Endothelial cell (in vitro differentiated cells): ENCODE data around the gene ATG9A. TPM values are rescaled to one million over a fixed set of nuclear protein-coding genes. Genes with fewer than 3 reads are reported as not detected.

Source experiments
- DNase-seq: peaks from one replicate; pipeline ENCODE4 v3.0.0; 2021; ENCODE audit warnings: low spot score
- H3K27ac Mint-ChIP-seq: one replicate; pipeline ENCODE4 v1.8.0; 2021; ENCODE audit warnings: mixed read lengths, inconsistent platforms; ENCODE audit not compliant: unreplicated experiment
- H3K27me3 Mint-ChIP-seq: one replicate; pipeline ENCODE4 v1.8.0; 2021; ENCODE audit warnings: mild to moderate bottlenecking, moderate library complexity, mixed read lengths, inconsistent platforms; ENCODE audit not compliant: unreplicated experiment
- H3K36me3 Mint-ChIP-seq: one replicate; pipeline ENCODE4 v1.8.0; 2021; ENCODE audit warnings: mild to moderate bottlenecking, low read depth, mixed read lengths, inconsistent platforms; ENCODE audit not compliant: unreplicated experiment
- H3K4me1 Mint-ChIP-seq: one replicate; pipeline ENCODE4 v1.8.0; 2021; ENCODE audit warnings: mild to moderate bottlenecking, mixed read lengths, inconsistent platforms; ENCODE audit not compliant: unreplicated experiment
- H3K4me3 Mint-ChIP-seq: one replicate; pipeline ENCODE4 v1.8.0; 2021; ENCODE audit warnings: mild to moderate bottlenecking, mixed read lengths, inconsistent platforms; ENCODE audit not compliant: unreplicated experiment
- H3K9me3 Mint-ChIP-seq: one replicate; pipeline ENCODE4 v1.8.0; 2021; ENCODE audit warnings: mixed read lengths, inconsistent platforms; ENCODE audit not compliant: unreplicated experiment
- total RNA-seq: library from RNA; stranded (reverse); fragmentation: NEBNext Ultra II Directional; extraction: Animal tissue kit (Norgen Biotek cat#: 25700); gene quantifications from one replicate; pipeline ENCODE4 v1.2.1, GENCODE V29; 2021; ENCODE audit not compliant: unreplicated experiment
- TF ChIP-seq, protein P1 (sequence below): fragments of 200-600 bp; sonication (generic); IDR thresholded peaks from one replicate; pipeline ENCODE4 v1.5.0; 2021; ENCODE audit warnings: antibody characterized with exemption; ENCODE audit not compliant: unreplicated experiment

Gene ATG9A
- total RNA-seq, 1 donor from 2014 or later = 48.5 TPM

GRCh38 chr2:219254590-219255201 lies 25.3 kb upstream of the ATG9A start:
- H3K4me1 Mint-ChIP-seq = peaks cover 6% of the 10 kb centered on the region

DNA sequence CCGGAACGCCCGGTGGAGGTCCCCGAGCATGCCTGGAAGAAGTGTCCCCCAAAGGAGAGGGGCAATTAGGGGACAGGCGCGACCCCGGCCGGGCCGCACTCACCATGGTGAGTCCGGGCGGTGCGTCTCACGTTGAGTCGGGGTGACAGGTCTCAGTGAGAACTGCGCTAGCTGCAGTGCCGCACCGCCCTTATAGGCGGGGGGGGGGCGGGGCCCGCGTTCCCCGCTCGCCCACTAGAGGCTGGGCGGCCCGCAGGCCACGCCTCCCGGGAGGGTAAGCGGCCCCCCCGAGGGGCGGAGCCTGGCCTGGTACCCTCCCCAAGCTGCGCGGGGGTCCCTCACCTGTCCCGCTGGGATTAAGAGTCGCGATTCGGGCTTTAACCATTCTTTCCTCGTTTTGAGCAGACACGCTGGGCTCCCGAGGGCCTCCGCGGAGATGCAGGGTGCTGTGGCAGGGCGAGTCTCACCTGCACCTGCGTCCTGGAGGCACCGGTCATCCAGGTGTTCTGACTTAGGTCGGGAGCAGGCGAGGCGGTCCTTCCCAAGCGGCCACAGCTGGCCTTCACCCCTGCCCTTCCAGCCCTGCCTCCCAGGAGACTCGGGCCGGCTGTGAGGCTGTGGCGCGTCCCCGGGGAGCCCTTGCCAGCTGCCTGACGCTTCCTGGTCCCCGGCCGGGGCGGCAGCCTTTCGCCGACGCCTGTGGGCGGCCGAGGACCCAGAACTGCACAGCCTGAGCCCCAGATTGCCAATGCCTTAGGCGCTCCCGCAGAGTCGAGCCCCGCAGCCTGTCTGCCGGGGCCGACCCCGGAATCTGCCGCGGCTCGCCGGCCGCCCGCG lies 24.5 kb upstream of the ATG9A start, which contains the start of gene TUBA4A:
Gene TUBA4A, minus strand, starts transcription at position 166 of the 837 bp plus-strand sequence. Its CDS starts 60 bp downstream, at position 106.
- Mint-ChIP-seq H3K4me1 (peaks cover 13% of the 10 kb centered on the region), H3K27me3 (peaks cover 15% of the 10 kb centered on the region), H3K27ac (peak within 1 kb of the TSS; percentile 30), H3K9me3 (no peaks in the 10 kb centered on the region), H3K36me3 (peaks cover 13% of the 10 kb centered on the region), H3K4me3 (peak within 1 kb of the TSS; percentile 76)
- DNase-seq = peak; percentile 52
- TF ChIP-seq, protein P1, sequence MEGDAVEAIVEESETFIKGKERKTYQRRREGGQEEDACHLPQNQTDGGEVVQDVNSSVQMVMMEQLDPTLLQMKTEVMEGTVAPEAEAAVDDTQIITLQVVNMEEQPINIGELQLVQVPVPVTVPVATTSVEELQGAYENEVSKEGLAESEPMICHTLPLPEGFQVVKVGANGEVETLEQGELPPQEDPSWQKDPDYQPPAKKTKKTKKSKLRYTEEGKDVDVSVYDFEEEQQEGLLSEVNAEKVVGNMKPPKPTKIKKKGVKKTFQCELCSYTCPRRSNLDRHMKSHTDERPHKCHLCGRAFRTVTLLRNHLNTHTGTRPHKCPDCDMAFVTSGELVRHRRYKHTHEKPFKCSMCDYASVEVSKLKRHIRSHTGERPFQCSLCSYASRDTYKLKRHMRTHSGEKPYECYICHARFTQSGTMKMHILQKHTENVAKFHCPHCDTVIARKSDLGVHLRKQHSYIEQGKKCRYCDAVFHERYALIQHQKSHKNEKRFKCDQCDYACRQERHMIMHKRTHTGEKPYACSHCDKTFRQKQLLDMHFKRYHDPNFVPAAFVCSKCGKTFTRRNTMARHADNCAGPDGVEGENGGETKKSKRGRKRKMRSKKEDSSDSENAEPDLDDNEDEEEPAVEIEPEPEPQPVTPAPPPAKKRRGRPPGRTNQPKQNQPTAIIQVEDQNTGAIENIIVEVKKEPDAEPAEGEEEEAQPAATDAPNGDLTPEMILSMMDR = no peak

More at GRCh38 chr2:219254590-219255201, 25.3 kb upstream of the ATG9A start:
- H3K27me3 Mint-ChIP-seq = peaks cover 15% of the 10 kb centered on the region
- H3K36me3 Mint-ChIP-seq = peaks cover 12% of the 10 kb centered on the region
- H3K27ac Mint-ChIP-seq = peak overlapping the region; percentile 22
- TF ChIP-seq, protein P1 = no peak
- DNase-seq = no peak
- H3K9me3 Mint-ChIP-seq = no peaks in the 10 kb centered on the region
- H3K4me3 Mint-ChIP-seq = peak overlapping the region; percentile 57

DNA sequence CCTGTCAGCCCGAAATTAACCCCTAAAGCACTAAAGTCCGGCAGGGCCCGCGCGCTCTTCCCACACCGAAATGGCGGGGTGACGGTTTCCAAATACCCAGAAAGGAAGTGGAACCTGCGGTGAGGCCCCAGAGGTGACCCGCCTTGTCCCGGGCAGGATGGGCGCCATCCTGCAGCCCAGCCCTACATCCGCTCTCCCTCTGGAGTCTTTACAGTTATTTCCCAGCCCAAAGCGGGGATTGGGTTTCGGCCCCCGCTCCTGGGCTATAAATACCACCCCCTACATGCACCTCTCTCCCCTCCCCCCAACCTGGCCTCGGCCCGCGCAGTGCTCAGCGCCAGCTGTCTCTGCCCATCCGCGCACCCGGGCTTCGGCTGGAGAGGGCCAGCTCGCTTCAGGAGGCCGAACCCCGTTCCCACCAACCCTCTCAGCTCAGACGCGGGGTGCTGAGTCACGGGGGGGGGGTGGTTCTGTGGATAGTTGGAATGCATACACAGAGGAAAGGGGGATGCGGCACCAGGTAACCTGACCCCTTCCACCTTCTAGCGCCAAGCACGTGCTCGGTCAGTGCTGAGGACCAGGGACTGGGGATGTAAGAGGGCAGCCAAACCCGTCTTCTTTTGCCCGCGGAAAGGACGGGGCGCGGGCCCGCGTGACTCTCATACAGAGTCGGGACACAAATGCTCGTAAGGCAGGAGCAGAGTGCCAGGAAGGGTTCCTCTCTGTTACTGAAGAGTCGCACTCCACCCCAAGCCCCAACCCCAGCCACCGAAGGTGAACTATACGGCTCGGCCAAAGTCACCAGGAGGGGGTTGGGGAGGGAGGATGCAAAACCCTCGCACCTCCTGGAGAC lies 23.7 kb upstream of the ATG9A start, which contains the start of gene TUBA4B:
Gene TUBA4B, plus strand, starts transcription at position 344 of the 853 bp plus-strand sequence. Its CDS starts 165 bp downstream, at position 509.
- peaks cover 18% of the 10 kb centered on the region for H3K36me3 Mint-ChIP-seq
- DNase-seq = peak; percentile 31
- H3K4me1 Mint-ChIP-seq = peaks cover 18% of the 10 kb centered on the region
- peak within 1 kb of the TSS; percentile 76 for H3K4me3 Mint-ChIP-seq
- H3K27me3 Mint-ChIP-seq = peaks cover 15% of the 10 kb centered on the region
- H3K27ac Mint-ChIP-seq = peak within 1 kb of the TSS; percentile 30
- no peaks in the 10 kb centered on the region for H3K9me3 Mint-ChIP-seq
- TF ChIP-seq, protein P1 = no peak

- TF ChIP-seq, protein P1 = no peak
- peaks cover 18% of the 10 kb centered on the region for H3K36me3 Mint-ChIP-seq
- H3K27me3 Mint-ChIP-seq = peaks cover 15% of the 10 kb centered on the region
- peaks cover 18% of the 10 kb centered on the region for H3K4me1 Mint-ChIP-seq
- H3K4me3 Mint-ChIP-seq = peak overlapping the region; percentile 62
- DNase-seq = no peak
- peak overlapping the region; percentile 30 for H3K27ac Mint-ChIP-seq
- no peaks in the 10 kb centered on the region for H3K9me3 Mint-ChIP-seq
Measured at GRCh38 chr2:219252570-219252899, 23.1 kb upstream of the ATG9A start.
